ENCODE measurements around the gene EDEM1. TPM values are rescaled to one million over a fixed set of nuclear protein-coding genes. Genes with fewer than 3 reads are reported as not detected.

EDEM1 gene
- polyA plus RNA-seq, 2 donors = 5.8 to 9.0 TPM

Other genes with a start within 250 kb of the EDEM1 start
- 100 to 1,000 TPM in 1 of 2 donors, 10 to 100 TPM in 1; 84.0 to 185 TPM for gene BHLHE40, start 208.3 kb upstream of the EDEM1 start, polyA plus RNA-seq
- gene ARL8B, start 65.4 kb upstream of the EDEM1 start, polyA plus RNA-seq = 10 to 100 TPM; 45.5 to 50.8 TPM

Measured in esophagus (tissue), 2 donors.